Lung (tissue), 12 donors: ENCODE results near the gene DGKB. TPM values are rescaled to one million over a fixed set of nuclear protein-coding genes. Genes with fewer than 3 reads are reported as not detected.

ENCODE experiments used
- ATAC-seq: fragments of 200-7000 bp; cut with Tn5 transposase; one replicate; pipeline ENCODE4 v1.9.1; 2020; ENCODE audit warnings: moderate number of reproducible peaks; ENCODE audit not compliant: insufficient read depth, low FRiP score
- DNase-seq, 3 donors: peaks; one replicate each; pipeline ENCODE4 v3.0.0-alpha.2; 2013 to 2017
- H3K27ac ChIP-seq, 2 donors: one replicate each; pipeline ENCODE4 v1.5.1; 2013; ENCODE audit warnings: mild to moderate bottlenecking in 2 of 2, moderate library complexity in 2 of 2, control low read depth in 1 of 2, inconsistent platforms in 1 of 2, low read depth in 1 of 2, low read length in 1 of 2
- H3K27me3 ChIP-seq, 3 donors: one replicate each; pipeline ENCODE4 v1.5.1; 2013; ENCODE audit warnings: low read length in 2 of 3; ENCODE audit not compliant: control insufficient read depth in 3 of 3, insufficient read depth in 3 of 3
- H3K36me3 ChIP-seq, 4 donors: one replicate each; pipeline ENCODE4 v1.5.1; 2013; ENCODE audit warnings: low read length in 4 of 4, mild to moderate bottlenecking in 1 of 4, moderate library complexity in 1 of 4; ENCODE audit not compliant: control insufficient read depth in 4 of 4, insufficient read depth in 4 of 4
- H3K4me1 ChIP-seq, 5 donors: one replicate each; pipeline ENCODE4 v1.5.1; 2013; ENCODE audit warnings: low read length in 5 of 5, mild to moderate bottlenecking in 2 of 5, moderate library complexity in 1 of 5; ENCODE audit not compliant: control insufficient read depth in 5 of 5, insufficient read depth in 5 of 5
- H3K4me3 ChIP-seq: one replicate; pipeline ENCODE4 v1.5.1; 2013; ENCODE audit warnings: mild to moderate bottlenecking, control low read depth, moderate library complexity
- H3K9ac ChIP-seq, 2 donors: one replicate each; pipeline ENCODE4 v1.5.1; 2013; ENCODE audit warnings: low read length in 2 of 2, control low read depth in 1 of 2; ENCODE audit not compliant: insufficient read depth in 1 of 2
- H3K9me3 ChIP-seq, 4 donors: one replicate each; pipeline ENCODE4 v1.5.1; 2013; ENCODE audit warnings: low read length in 3 of 4, mild to moderate bottlenecking in 1 of 4, moderate library complexity in 1 of 4; ENCODE audit not compliant: control insufficient read depth in 4 of 4, insufficient read depth in 3 of 4
- CTCF ChIP-seq: IDR thresholded peaks from 2 replicates; pipeline ENCODE4 v1.5.1; 2012; ENCODE audit warnings: mild to moderate bottlenecking; ENCODE audit errors: control extremely low read depth, extremely low read depth
- WGBS, 2 donors: extraction: QIAGEN DNeasy Blood & Tissue Kit; methylation state at CpG; one replicate each; pipeline ENCODE4 v1.1.7; 2013; 5-methylcytosine and 5-hydroxymethylcytosine counted together
- polyA plus RNA-seq, 2 donors: library from polyadenylated mRNA; stranded (reverse); fragments of 200-250 nt; gene quantifications; one replicate each; pipeline ENCODE4 v1.2.1, GENCODE V29; 2013
- total RNA-seq, 2 donors: library from RNA; depleted of rRNA in 1 of 2; stranded (reverse); fragments of >200 nt in 1 of 2; gene quantifications; one replicate each; pipeline ENCODE4 v1.2.1, GENCODE V29; 2014 to 2021
- donor health status: control.
- donor health status: control.
- donor health status: Bipolar disorder and iron deficiency.
- donor health status: healthy.
- donor health status: DM: yes; HTN: yes; CAD: no.

DGKB gene
- total and polyA plus RNA-seq, 4 donors = under 0.01 to 0.57 (median 0.06) TPM; not detected in 1

DNA sequence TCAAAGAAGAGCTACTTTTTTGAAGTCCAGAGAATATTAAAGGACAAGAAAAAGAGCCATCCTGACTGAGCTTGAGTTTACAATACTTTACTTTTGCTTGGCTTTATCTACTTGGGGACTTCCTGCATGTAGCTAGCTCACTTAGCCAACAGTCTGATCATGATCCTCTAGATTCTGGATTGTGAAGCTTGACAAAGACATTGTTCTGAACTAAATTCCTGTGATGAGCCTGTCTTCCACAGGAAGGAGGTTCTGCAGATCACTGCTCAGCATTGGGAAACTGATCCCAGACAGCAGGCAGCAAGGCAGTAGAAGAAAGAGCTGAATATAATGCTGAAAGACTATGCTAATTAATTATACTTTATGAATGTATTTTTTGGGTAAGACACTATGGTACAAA, 296.4 kb downstream of the DGKB start:
- H3K4me3 ChIP-seq = no peak overlapping the region
- ATAC-seq (no peak), DNase-seq (no peak)
- H3K9me3 ChIP-seq = no peaks in the 10 kb centered on the region
- no peaks in the 10 kb centered on the region for H3K36me3 ChIP-seq
- H3K27ac ChIP-seq = no peak overlapping the region
- H3K9ac ChIP-seq = no peak overlapping the region
- no peaks in the 10 kb centered on the region for H3K27me3 ChIP-seq
- H3K4me1 ChIP-seq = no peaks in the 10 kb centered on the region
- no peak for TF ChIP-seq CTCF

DNA sequence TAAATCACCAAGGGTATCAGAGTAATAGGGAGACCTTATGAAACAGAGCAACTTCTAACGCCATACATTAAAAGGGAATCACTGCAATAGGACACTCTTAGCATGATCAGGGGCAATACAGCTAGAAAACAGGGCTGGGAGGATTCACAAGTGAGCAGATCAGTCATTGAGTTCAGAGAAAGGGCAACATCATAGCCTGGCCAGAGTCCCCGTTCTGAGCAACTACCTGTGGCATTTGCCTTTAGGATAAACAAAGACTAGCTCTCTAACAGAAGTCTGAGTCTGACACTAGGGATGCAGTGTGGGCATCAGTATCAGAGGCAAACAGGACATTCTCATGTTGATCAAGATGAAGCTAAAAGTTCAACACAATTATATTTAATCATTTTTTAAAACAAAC, 297.9 kb downstream of the DGKB start:
- H3K4me1 ChIP-seq = no peaks in the 10 kb centered on the region
- no peak for TF ChIP-seq CTCF
- H3K9ac ChIP-seq = no peak overlapping the region
- ATAC-seq (no peak), DNase-seq (no peak)
- H3K36me3 ChIP-seq = no peaks in the 10 kb centered on the region
- no peaks in the 10 kb centered on the region for H3K27me3 ChIP-seq
- H3K4me3 ChIP-seq = no peak overlapping the region
- WGBS, 2 donors = 58 to 68% methylated on average over 2 of the region's 2 CpGs
- H3K9me3 ChIP-seq = no peaks in the 10 kb centered on the region
- H3K27ac ChIP-seq = no peak overlapping the region

- Histone ChIP-seq H3K27me3 (no peaks in the 10 kb centered on the region), H3K36me3 (no peaks in the 10 kb centered on the region), H3K27ac (no peak overlapping the region), H3K4me3 (no peak overlapping the region), H3K9me3 (no peaks in the 10 kb centered on the region), H3K9ac (no peak overlapping the region), H3K4me1 (peaks cover 0 to 3% (median 0%) of the 10 kb centered on the region in 5 donors)
- DNase-seq = no peak
- no peak for TF ChIP-seq CTCF
- no peak for ATAC-seq
- WGBS, 2 donors = 90 to 96% methylated on average over 1 of the region's 1 CpG
Measured at GRCh38 chr7:14602851-14603250, 299.7 kb downstream of the DGKB start.

- Histone ChIP-seq H3K9me3 (no peaks in the 10 kb centered on the region), H3K27ac (no peak overlapping the region), H3K4me3 (no peak overlapping the region), H3K9ac (no peak overlapping the region), H3K27me3 (no peaks in the 10 kb centered on the region), H3K4me1 (peaks cover 0 to 3% (median 0%) of the 10 kb centered on the region in 5 donors), H3K36me3 (no peaks in the 10 kb centered on the region)
- WGBS, 2 donors = 93 to 94% methylated on average over 2 of the region's 2 CpGs
- DNase-seq (no peak), ATAC-seq (no peak)
- TF ChIP-seq CTCF = no peak
Measured at GRCh38 chr7:14600766-14601367, 301.7 kb downstream of the DGKB start.
